GM19351 (cell line): ENCODE results near the gene WASF2.

Experiments
- ATAC-seq: cut with Tn5 transposase; IDR thresholded peaks from one replicate; pipeline ENCODE4 v1.9.1; 2021; ENCODE audit warnings: mild to moderate bottlenecking, moderate library complexity; ENCODE audit not compliant: unreplicated experiment

WASF2 gene

GRCh38 chr1:27381969-27382762, 107.8 kb downstream of the WASF2 start:
- ATAC-seq, result no peak

GRCh38 chr1:27380766-27381733, 108.9 kb downstream of the WASF2 start:
- ATAC-seq, result no peak

GRCh38 chr1:27380224-27380623, 109.7 kb downstream of the WASF2 start:
- no peak for ATAC-seq

GRCh38 chr1:27379564-27380122, 110.3 kb downstream of the WASF2 start:
- no peak for ATAC-seq

- no peak for ATAC-seq
Observed at GRCh38 chr1:27377760-27378495, 112.0 kb downstream of the WASF2 start.

DNA sequence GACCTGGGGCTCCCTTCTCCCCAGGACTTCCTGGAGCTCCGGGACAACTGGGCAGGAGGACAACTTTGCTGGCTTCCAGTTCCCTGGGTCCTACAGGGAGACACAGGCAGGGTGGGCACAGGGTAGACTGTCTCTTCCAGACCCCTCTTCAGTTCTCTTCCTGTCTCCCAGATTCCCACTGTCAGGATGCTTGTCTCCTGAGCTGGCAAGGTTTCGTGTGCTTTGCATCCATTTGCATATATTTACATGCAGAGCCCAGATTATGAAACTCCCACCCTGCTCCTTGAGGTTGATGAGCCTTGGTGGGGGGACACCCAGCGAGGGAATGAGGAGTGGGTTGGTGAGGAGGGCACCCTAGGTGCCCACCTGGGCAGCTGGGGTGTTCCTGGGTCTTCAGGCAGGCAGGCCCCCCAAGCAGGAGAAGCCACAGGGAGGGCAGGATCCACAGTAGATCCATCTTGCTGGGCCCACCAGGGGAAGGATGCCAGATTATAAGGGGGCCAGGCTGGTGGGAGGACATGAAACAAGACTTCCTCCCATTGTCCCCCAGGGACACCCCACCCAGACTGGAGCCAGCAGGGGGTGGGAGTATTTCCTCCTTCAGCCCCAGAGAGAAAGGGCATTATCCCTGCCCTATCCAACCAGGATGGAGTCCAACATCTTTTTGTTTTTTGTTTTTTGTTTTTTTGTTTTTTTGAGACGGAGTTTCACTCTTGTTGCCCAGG, 115.4 kb downstream of the WASF2 start, which contains the start of gene FCN3:
TSS of gene FCN3 (minus strand) at position 463 of the 725 bp plus-strand sequence. CDS start at position 457, 6 bp downstream.
- no peak for ATAC-seq

- ATAC-seq, result no peak
Observed at GRCh38 chr1:27372808-27373690, 116.9 kb downstream of the WASF2 start.

DNA sequence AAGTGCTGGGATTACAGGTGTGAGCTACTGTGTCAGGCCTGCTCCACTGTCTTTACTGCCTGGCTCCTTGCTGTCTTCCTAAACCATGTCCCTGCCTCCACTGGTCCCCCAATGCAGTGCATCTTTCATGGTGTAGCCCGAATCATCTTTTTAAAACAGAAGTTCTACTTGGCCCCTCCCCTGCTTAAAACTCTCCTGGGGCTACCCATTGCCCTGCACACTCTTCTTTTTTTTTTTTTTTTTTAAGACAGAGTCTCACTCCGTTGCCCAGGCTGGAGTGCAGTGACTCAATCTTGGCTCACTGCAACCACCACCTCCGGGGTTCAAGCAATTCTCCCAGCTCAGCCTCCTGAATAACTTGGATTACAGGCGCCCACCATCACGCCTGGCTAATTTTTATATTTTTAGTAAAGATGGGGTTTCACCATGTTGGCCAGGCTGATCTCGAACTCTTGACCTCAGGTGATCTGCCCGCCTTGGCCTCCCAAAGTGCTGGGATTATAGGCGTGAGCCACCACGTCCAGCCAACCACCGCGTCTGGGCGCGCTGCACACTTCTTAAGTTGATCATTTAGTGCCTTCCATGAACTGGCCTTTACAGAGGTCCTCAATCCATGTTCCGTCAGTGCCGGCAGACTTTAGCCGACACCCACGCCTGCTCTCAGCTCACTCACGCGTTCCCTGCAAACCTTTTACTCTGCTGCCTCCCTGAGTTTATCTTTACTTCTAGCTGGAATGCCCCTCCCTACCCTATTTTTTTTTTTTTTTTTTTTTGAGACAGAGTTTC, 117.8 kb downstream of the WASF2 start:
- ATAC-seq, result no peak

DNA sequence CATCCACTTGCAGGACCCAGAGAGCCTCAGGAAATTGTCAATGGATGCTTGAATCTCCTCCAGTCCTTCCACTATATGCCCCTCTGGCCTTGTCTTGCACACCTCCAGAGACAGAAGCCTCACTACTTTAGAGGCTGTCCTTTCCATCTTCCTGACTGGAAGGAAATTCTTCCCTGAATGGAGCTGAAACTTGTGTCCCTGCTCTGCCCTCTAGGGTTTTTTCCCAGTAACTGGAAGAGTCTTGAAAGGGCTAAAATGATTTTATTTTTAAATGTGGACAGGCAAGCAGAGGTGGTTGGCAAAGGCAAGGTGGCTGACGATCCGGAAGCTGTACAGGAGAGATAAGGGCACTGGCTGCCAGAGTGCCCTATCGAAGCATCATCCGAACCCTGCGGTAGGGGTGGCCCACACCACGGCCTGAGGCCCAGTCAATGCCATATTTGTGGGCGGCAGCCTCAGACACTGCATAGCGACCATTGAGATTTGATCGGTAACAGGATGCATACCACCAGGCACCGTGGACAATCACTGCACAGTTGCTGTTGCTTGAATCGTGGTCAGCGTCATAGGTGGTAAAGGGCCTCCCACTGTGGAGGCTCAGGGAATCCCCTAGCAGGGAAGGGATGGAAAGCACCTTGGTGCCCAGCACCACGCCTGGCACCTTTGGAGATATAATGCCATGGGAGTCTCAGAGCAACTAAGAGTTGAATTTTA, 120.9 kb downstream of the WASF2 start:
- no peak for ATAC-seq

- ATAC-seq, result no peak
Observed at GRCh38 chr1:27367160-27367650, 122.8 kb downstream of the WASF2 start.

- peak; percentile 37 for ATAC-seq
Observed at GRCh38 chr1:27366411-27367159, 123.4 kb downstream of the WASF2 start, which contains the start of gene MAP3K6. Gene MAP3K6, minus strand, starts transcription at chr1:27366961. Its CDS starts 364 bp downstream, at chr1:27366597.

DNA sequence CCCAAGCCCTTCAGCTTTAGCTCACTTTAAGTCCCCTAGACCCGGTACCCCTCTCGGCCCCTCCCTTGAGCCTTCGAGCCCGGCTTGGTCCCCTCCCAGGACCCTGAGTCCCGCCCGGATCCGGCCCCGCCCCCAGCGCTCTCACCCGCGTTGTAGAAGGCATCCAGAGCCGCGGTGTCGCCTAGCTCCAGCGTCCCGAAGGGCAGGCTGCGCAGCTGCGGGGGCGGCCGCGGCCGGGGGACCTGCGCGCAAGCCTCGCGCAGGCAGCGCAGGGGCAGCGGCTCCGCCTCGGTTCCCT, 123.9 kb downstream of the WASF2 start:
- ATAC-seq, result peak; percentile 38

DNA sequence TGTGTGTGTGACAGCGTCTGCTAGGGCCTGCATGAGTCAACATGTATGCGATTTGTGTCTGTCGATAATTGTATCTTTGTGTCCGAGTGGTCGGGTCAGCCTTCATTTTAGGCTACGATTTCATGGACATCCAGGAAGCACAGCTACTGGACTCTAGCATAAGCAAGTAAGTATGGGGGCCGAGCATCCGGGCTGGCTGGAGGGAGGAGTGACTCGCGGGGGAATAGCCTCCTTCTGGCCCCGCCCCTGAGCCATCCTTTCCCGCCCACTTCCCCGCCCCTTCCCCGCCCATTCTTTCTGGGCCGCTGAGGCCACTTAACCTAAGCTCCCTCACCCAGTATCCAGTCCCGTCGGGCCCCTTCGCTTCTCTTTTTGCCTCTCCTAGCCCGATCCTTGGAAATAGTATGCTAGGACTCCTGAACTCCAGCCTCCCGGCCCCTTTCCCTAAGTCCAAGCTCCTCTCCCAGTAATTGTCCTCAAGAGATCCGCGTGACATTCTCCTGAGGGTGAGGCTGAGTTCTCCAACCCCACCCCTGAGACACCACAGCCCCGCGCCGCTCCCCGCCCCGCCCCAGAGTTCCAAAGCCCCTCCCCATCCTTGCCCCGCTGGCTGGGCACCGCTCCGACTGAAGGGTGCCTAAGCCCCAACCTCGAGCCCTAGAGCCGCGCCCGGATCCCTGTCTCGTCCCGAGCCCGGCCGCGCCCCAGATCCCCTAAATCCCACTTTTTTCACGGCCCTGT, 124.4 kb downstream of the WASF2 start:
- peak; percentile 40 for ATAC-seq

DNA sequence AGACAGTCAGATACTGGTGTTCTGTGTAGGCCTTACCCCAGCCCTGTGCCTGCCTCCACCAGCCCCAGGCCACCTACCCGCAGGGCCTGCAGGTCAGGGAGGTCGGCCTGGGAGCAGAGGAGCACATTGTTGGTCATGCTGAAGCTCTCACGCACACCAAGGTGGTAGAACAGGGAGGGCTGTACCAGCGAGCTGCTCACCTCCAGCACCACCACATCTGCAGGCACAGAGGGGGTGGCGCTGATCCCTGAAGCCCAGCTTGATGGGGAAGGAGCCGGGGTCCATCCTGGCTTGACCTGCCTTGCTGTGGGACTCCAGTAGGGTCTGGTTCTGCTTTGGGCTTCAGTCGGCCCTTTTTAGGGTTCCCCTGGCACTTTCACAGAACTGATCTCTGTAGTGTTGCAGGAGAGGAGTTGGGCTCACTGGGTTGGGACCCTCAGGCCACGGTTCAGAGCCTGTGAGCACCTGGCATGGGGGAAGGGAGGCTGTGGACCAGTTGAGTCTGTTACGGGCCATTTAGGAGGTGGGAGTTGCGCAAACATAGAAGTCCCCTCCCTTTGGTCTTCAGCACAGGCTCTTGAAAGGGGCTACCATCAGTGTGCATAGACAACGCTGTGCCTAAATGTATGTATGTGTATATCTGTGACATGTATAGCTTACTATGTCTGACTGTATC, 125.1 kb downstream of the WASF2 start:
- ATAC-seq, result no peak
